ENCODE data around the gene CROCC2. TPM values are rescaled to one million over a fixed set of nuclear protein-coding genes. Genes with fewer than 3 reads are reported as not detected.

CROCC2 gene
- total and polyA plus RNA-seq, 10 of the 15 experiments (the other 5 are each of a cell fraction or from before 2014, with no cell fraction given), result not detected

GRCh38 chr2:240954436-240955305, 48.5 kb downstream of the CROCC2 start:
- ChIA-PET RAD21 (ENCODE audit: unreplicated experiment) (no interaction called here), POLR2A (no interaction called here), CTCF (no interaction called here), SMC1A (ENCODE audit: uncharacterized antibody, unreplicated experiment) (no interaction called here)
- Histone ChIP-seq H3K79me2 (ENCODE audit: control insufficient read depth, insufficient read depth, low read length) (no peaks in the 10 kb centered on the region), H3K4me1 (ENCODE audit: control insufficient read depth, insufficient read depth, low read length) (no peaks in the 10 kb centered on the region), H3K4me3 (no peak overlapping the region), H3K27ac (ENCODE audit: control insufficient read depth, insufficient read depth) (no peak overlapping the region), H3K9ac (ENCODE audit: control insufficient read depth, insufficient read depth, low read length) (no peak overlapping the region), H3K9me3 (replicated peaks; ENCODE audit: control insufficient read depth, insufficient read depth, low read length) (no peaks in the 10 kb centered on the region), H4K20me1 (ENCODE audit: control insufficient read depth, insufficient read depth) (no peaks in the 10 kb centered on the region), H3K36me3 (ENCODE audit: control insufficient read depth in 2 of 2, insufficient read depth in 2 of 2, low read length in 1 of 2) (no peaks in the 10 kb centered on the region), H2AFZ (ENCODE audit: control insufficient read depth, low read depth, low read length) (no peak overlapping the region), H3K4me2 (ENCODE audit: control insufficient read depth, insufficient read depth) (no peak overlapping the region), H3K27me3 (replicated peaks in 1 of 2; ENCODE audit: control insufficient read depth in 2 of 2, insufficient read depth in 2 of 2, low read length in 1 of 2) (peaks cover 0 to 1% of the 10 kb centered on the region in 2 experiments; a peak in 2 of 4 replicates)
- in situ Hi-C loops (cut with MboI) (no loop called here), intact Hi-C loops (cut with micrococcal nuclease; ENCODE audit: unreplicated experiment) (no loop called here)
- FAIRE-seq (no peak), ATAC-seq (no peak), DNase-seq (ENCODE audit: low read depth, low spot score) (no peak)
- TF ChIP-seq POLR2AphosphoS2 (IDR thresholded peaks at IDR 0.05; ENCODE audit: low read depth, low read length), result no peak
- no peak for TF ChIP-seq E4F1 (IDR thresholded peaks at IDR 0.05; ENCODE audit: borderline replicate concordance, partially characterized antibody)
- no peak for TF ChIP-seq MYC (IDR thresholded peaks at IDR 0.05; ENCODE audit: insufficient read depth, insufficient read length, insufficient replicate concordance, low read length, severe bottlenecking)
- TF ChIP-seq MYB (IDR thresholded peaks at IDR 0.05; ENCODE audit: borderline replicate concordance, low read depth, low read length), result no peak
- TF ChIP-seq EZH2 (IDR thresholded peaks at IDR 0.05; ENCODE audit: borderline replicate concordance, control insufficient read depth, low read depth, low read length), result no peak
- no peak for TF ChIP-seq POU2F2 (IDR thresholded peaks at IDR 0.05; ENCODE audit: borderline replicate concordance, low read depth, low read length)
- TF ChIP-seq, protein P1, sequence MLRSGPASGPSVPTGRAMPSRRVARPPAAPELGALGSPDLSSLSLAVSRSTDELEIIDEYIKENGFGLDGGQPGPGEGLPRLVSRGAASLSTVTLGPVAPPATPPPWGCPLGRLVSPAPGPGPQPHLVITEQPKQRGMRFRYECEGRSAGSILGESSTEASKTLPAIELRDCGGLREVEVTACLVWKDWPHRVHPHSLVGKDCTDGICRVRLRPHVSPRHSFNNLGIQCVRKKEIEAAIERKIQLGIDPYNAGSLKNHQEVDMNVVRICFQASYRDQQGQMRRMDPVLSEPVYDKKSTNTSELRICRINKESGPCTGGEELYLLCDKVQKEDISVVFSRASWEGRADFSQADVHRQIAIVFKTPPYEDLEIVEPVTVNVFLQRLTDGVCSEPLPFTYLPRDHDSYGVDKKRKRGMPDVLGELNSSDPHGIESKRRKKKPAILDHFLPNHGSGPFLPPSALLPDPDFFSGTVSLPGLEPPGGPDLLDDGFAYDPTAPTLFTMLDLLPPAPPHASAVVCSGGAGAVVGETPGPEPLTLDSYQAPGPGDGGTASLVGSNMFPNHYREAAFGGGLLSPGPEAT (IDR thresholded peaks at IDR 0.05; ENCODE audit: low read depth), result no peak
- no peak for TF ChIP-seq TCF12 (IDR thresholded peaks at IDR 0.05; ENCODE audit: low read depth, low read length)
- TF ChIP-seq, protein P2, sequence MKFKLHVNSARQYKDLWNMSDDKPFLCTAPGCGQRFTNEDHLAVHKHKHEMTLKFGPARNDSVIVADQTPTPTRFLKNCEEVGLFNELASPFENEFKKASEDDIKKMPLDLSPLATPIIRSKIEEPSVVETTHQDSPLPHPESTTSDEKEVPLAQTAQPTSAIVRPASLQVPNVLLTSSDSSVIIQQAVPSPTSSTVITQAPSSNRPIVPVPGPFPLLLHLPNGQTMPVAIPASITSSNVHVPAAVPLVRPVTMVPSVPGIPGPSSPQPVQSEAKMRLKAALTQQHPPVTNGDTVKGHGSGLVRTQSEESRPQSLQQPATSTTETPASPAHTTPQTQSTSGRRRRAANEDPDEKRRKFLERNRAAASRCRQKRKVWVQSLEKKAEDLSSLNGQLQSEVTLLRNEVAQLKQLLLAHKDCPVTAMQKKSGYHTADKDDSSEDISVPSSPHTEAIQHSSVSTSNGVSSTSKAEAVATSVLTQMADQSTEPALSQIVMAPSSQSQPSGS (IDR thresholded peaks at IDR 0.05; ENCODE audit: low read length), result no peak
- TF ChIP-seq MTA2 (IDR thresholded peaks at IDR 0.05; ENCODE audit: low read depth), result no peak
- no peak for TF ChIP-seq MTA3 (IDR thresholded peaks at IDR 0.05; ENCODE audit: borderline replicate concordance, low read length)
- no peak for TF ChIP-seq SUPT20H (IDR thresholded peaks at IDR 0.05; ENCODE audit: borderline replicate concordance, control insufficient read depth, low read depth, low read length)
- TF ChIP-seq TCF7 (IDR thresholded peaks at IDR 0.05; ENCODE audit: borderline replicate concordance), result no peak
- TF ChIP-seq IKZF1 (conservative IDR thresholded peaks at IDR 0.05), result no peak
- TF ChIP-seq NBN (IDR thresholded peaks at IDR 0.05), result no peak
- no peak for TF ChIP-seq SREBF2 (IDR thresholded peaks at IDR 0.05; ENCODE audit: low read length)
- WGBS (ENCODE audit: insufficient coverage, insufficient replicate concordance, low lambda C conversion rate, missing lambda C conversion rate), result 26% methylated on average over 15 of the region's 15 CpGs
- BruUV-seq (replicated peaks), result no TSS peak

Measured in GM12878 (cell line).